ENCODE results near the gene MALRD1.

- no peak for TF ChIP-seq POLR2A (IDR thresholded peaks at IDR 0.05)
- no peak for TF ChIP-seq CTCF (IDR thresholded peaks at IDR 0.05)
Measured at GRCh38 chr10:19777806-19778205, 729.2 kb downstream of the MALRD1 start.
